HG03025 (cell line): ENCODE measurements around the gene TRPM6.
"Not testable (repeated sequence)": the region's sequence is repeated elsewhere in the genome, so short reads cannot be mapped to it uniquely, and the experiment has no call there.

ENCODE experiments used
- ATAC-seq: cut with Tn5 transposase; IDR thresholded peaks from one replicate; pipeline ENCODE4 v1.9.1; 2021; ENCODE audit warnings: mild to moderate bottlenecking, moderate library complexity; ENCODE audit not compliant: unreplicated experiment, low FRiP score

The TRPM6 gene

GRCh38 chr9:74887041-74887980 is at the start of gene TRPM6:
TRPM6 (minus strand) TSS chr9:74887921; CDS start chr9:74887856, 65 bp downstream.
- no peak for ATAC-seq

- no peak for ATAC-seq
Observed at GRCh38 chr9:74935008-74935407, 47.3 kb upstream of the TRPM6 start.

GRCh38 chr9:74921737-74922136 is 34.0 kb upstream of the TRPM6 start:
- ATAC-seq: no peak

GRCh38 chr9:74920944-74921626 is 33.4 kb upstream of the TRPM6 start:
- ATAC-seq: no peak

GRCh38 chr9:74910036-74910435 is 22.3 kb upstream of the TRPM6 start:
- no peak for ATAC-seq

GRCh38 chr9:74908665-74909064 is 20.9 kb upstream of the TRPM6 start:
- ATAC-seq: no peak

GRCh38 chr9:74907085-74907484 is 19.4 kb upstream of the TRPM6 start:
- no peak for ATAC-seq

GRCh38 chr9:74901001-74901400 is 13.3 kb upstream of the TRPM6 start:
- no peak for ATAC-seq

- not testable (repeated sequence) for ATAC-seq
Observed at GRCh38 chr9:74888449-74888848, 728 bp upstream of the TRPM6 start.

GRCh38 chr9:74887981-74888370 is 255 bp upstream of the TRPM6 start:
- no peak for ATAC-seq

GRCh38 chr9:74876382-74876949 is 11.3 kb downstream of the TRPM6 start:
- ATAC-seq: no peak

GRCh38 chr9:74875656-74876055 is 12.1 kb downstream of the TRPM6 start:
- no peak for ATAC-seq

- no peak for ATAC-seq
Observed at GRCh38 chr9:74874220-74874619, 13.5 kb downstream of the TRPM6 start.

GRCh38 chr9:74872619-74873233 is 15.0 kb downstream of the TRPM6 start:
- ATAC-seq: no peak

- no peak for ATAC-seq
Observed at GRCh38 chr9:74867483-74867882, 20.2 kb downstream of the TRPM6 start.

GRCh38 chr9:74865177-74865576 is 22.5 kb downstream of the TRPM6 start:
- no peak for ATAC-seq

GRCh38 chr9:74861773-74862474 is 25.8 kb downstream of the TRPM6 start:
- ATAC-seq: no peak

- no peak for ATAC-seq
Observed at GRCh38 chr9:74861071-74861470, 26.6 kb downstream of the TRPM6 start.

- ATAC-seq: not testable (repeated sequence)
Observed at GRCh38 chr9:74860247-74860646, 27.5 kb downstream of the TRPM6 start.

GRCh38 chr9:74859786-74860185 is 27.9 kb downstream of the TRPM6 start:
- no peak for ATAC-seq
